CD14-positive monocyte (primary cell): ENCODE results near the gene VAMP5. TPM values are rescaled to one million over a fixed set of nuclear protein-coding genes. Genes with fewer than 3 reads are reported as not detected.

ENCODE experiments used
- DNase-seq, 3 donors: peaks; one replicate each; pipeline ENCODE4 v3.0.0-alpha.2; 2011 to 2022
- H2AFZ ChIP-seq: 2 replicates; pipeline ENCODE4 v1.6.0; 2012; ENCODE audit warnings: mild to moderate bottlenecking, low read depth, low read length, inconsistent platforms; ENCODE audit not compliant: insufficient read depth, poor library complexity, severe bottlenecking
- H3K27ac ChIP-seq, 2 donors: 1 replicate in 1 of 2; 2 replicates in 1 of 2; pipeline ENCODE4 v1.5.1; 2012 to 2013; ENCODE audit warnings: low read length in 2 of 2, control low read depth in 1 of 2, inconsistent platforms in 1 of 2, low read depth in 1 of 2, mild to moderate bottlenecking in 1 of 2
- H3K27me3 ChIP-seq, 2 donors: one replicate each; pipeline versions ENCODE4 v1.6.0 to v1.6.1; 2011 to 2013; ENCODE audit warnings: low read length in 2 of 2; ENCODE audit not compliant: control insufficient read depth in 2 of 2, insufficient read depth in 2 of 2
- H3K36me3 ChIP-seq, 2 donors: replicated peaks in 1 of 2; 1 replicate in 1 of 2; 2 replicates in 1 of 2; pipeline versions ENCODE4 v1.5.1 to v1.6.1; 2012 to 2013; ENCODE audit warnings: low read length in 2 of 2, control low read depth in 1 of 2, inconsistent platforms in 1 of 2, mild to moderate bottlenecking in 1 of 2; ENCODE audit not compliant: insufficient read depth in 2 of 2, control insufficient read depth in 1 of 2
- H3K4me1 ChIP-seq, 2 donors: 1 replicate in 1 of 2; 2 replicates in 1 of 2; pipeline versions ENCODE4 v1.5.1 to v1.6.1; 2012 to 2013; ENCODE audit warnings: low read length in 2 of 2, control low read depth in 1 of 2, inconsistent platforms in 1 of 2, mild to moderate bottlenecking in 1 of 2, moderate library complexity in 1 of 2; ENCODE audit not compliant: insufficient read depth in 2 of 2, control insufficient read depth in 1 of 2
- H3K4me2 ChIP-seq: replicated peaks from 2 replicates; pipeline ENCODE3; 2012; ENCODE audit warnings: low read length, moderate library complexity, mild to moderate bottlenecking; ENCODE audit not compliant: poor library complexity, severe bottlenecking; ENCODE audit errors: extremely low read depth
- H3K4me3 ChIP-seq, 3 experiments: fragments of 200-600 bp in 1 of 3; sonication (generic) in 1 of 3; replicated peaks in 1 of 3; 1 replicate in 2 of 3; 2 replicates in 1 of 3; pipeline ENCODE4 v1.5.1; 2011 to 2013; ENCODE audit warnings: low read length in 3 of 3, mild to moderate bottlenecking in 3 of 3, control low read depth in 2 of 3, low read depth in 2 of 3, inconsistent platforms in 1 of 3, moderate library complexity in 1 of 3
- H3K79me2 ChIP-seq: 2 replicates; pipeline ENCODE4 v1.6.0; 2012; ENCODE audit warnings: mild to moderate bottlenecking, control low read depth, inconsistent platforms, low read length, moderate library complexity; ENCODE audit not compliant: insufficient read depth
- H3K9ac ChIP-seq: 2 replicates; pipeline ENCODE4 v1.6.0; 2017; ENCODE audit warnings: low read length, mild to moderate bottlenecking; ENCODE audit not compliant: insufficient read depth, poor library complexity, severe bottlenecking
- H3K9me3 ChIP-seq, 2 donors: replicated peaks in 1 of 2; 1 replicate in 1 of 2; 2 replicates in 1 of 2; pipeline versions ENCODE4 v1.5.1 to v1.6.1; 2012 to 2013; ENCODE audit warnings: low read length in 2 of 2, control low read depth in 1 of 2; ENCODE audit not compliant: control insufficient read depth in 1 of 2, insufficient read depth in 1 of 2
- H4K20me1 ChIP-seq: 2 replicates; pipeline ENCODE4 v1.6.0; 2012; ENCODE audit warnings: mild to moderate bottlenecking, low read length, control low read depth, moderate library complexity; ENCODE audit not compliant: insufficient read depth
- H3K27ac Mint-ChIP-seq, 7 donors: one replicate each; pipeline ENCODE4 v1.8.0; 2020; ENCODE audit warnings: mild to moderate bottlenecking in 7 of 7, mixed read lengths in 7 of 7, moderate library complexity in 6 of 7, inconsistent platforms in 2 of 7
- H3K27me3 Mint-ChIP-seq, 3 donors: one replicate each; pipeline ENCODE4 v1.8.0; 2021 to 2022; ENCODE audit warnings: low read depth in 3 of 3, mild to moderate bottlenecking in 3 of 3, mixed read lengths in 3 of 3, moderate library complexity in 3 of 3, inconsistent platforms in 1 of 3
- H3K36me3 Mint-ChIP-seq, 2 donors: one replicate each; pipeline ENCODE4 v1.8.0; 2020; ENCODE audit warnings: mixed read lengths in 2 of 2, inconsistent platforms in 1 of 2, mild to moderate bottlenecking in 1 of 2
- H3K4me1 Mint-ChIP-seq: one replicate; pipeline ENCODE4 v1.8.0; 2020; ENCODE audit warnings: mild to moderate bottlenecking, mixed read lengths
- H3K4me3 Mint-ChIP-seq, 2 donors: one replicate each; pipeline ENCODE4 v1.8.0; 2020; ENCODE audit warnings: mild to moderate bottlenecking in 2 of 2, mixed read lengths in 2 of 2, moderate library complexity in 1 of 2
- H3K9me3 Mint-ChIP-seq, 7 donors: one replicate each; pipeline ENCODE4 v1.8.0; 2020 to 2022; ENCODE audit warnings: mixed read lengths in 7 of 7, mild to moderate bottlenecking in 6 of 7, moderate library complexity in 6 of 7, inconsistent platforms in 2 of 7
- WGBS: methylation state at CpG from one replicate; pipeline ENCODE4 v1.1.5; 2013; ENCODE audit warnings: missing lambda C conversion rate; ENCODE audit not compliant: insufficient coverage; 5-methylcytosine and 5-hydroxymethylcytosine counted together
- intact Hi-C, 2 donors: fragments of 100-400 bp; cut with micrococcal nuclease; formaldehyde crosslinking; loops; one replicate each; pipeline versions ENCODE4 v1.15.0 to v1.15.1; 2023
- polyA plus RNA-seq, 3 donors: library from polyadenylated mRNA; depleted of rRNA in 1 of 3; unstranded in 2 of 3; stranded (reverse) in 1 of 3; fragments of 300-500 nt in 2 of 3; fragments of >200 nt in 1 of 3; fragmentation: Illumina TruSeq in 2 of 3; gene quantifications; 1 replicate in 2 of 3; 2 replicates in 1 of 3; pipeline ENCODE4 v1.2.3, GENCODE V29; 2012 to 2021
- TF ChIP-seq, protein P1 (sequence below): fragments of 200-600 bp; IDR thresholded peaks from one replicate; pipeline ENCODE4 v1.8.0; 2022; ENCODE audit warnings: antibody characterized with exemption, mild to moderate bottlenecking

VAMP5 gene
- polyA plus RNA-seq, 3 donors: 154 to 251 (median 171) TPM

- Histone ChIP-seq H3K9ac (no peak overlapping the region), H4K20me1 (peaks cover 11% of the 10 kb centered on the region), H3K9me3 (no peaks in the 10 kb centered on the region), H3K27ac (no peak overlapping the region), H3K4me2 (no peak overlapping the region), H3K27me3 (no peaks in the 10 kb centered on the region), H3K4me3 (no peak overlapping the region), H3K36me3 (peaks cover 86 to 100% of the 10 kb centered on the region in 2 donors), H3K4me1 (no peaks in the 10 kb centered on the region), H2AFZ (no peak overlapping the region), H3K79me2 (peaks cover 21% of the 10 kb centered on the region)
- peaks cover 76 to 97% of the 10 kb centered on the region in 2 donors for H3K36me3 Mint-ChIP-seq
- peaks cover 9% of the 10 kb centered on the region for H3K4me1 Mint-ChIP-seq
- H3K27me3 Mint-ChIP-seq: no peaks in the 10 kb centered on the region
- WGBS: 100% methylated on average over 1 of the region's 3 CpGs
- intact Hi-C loops: loop anchor here in 1 of 2 donors (10.0 kb wide), 1 partner anchor 93 kb away; no protein-coding TSS in a partner anchor
- H3K9me3 Mint-ChIP-seq: no peaks in the 10 kb centered on the region
- TF ChIP-seq, protein P1, sequence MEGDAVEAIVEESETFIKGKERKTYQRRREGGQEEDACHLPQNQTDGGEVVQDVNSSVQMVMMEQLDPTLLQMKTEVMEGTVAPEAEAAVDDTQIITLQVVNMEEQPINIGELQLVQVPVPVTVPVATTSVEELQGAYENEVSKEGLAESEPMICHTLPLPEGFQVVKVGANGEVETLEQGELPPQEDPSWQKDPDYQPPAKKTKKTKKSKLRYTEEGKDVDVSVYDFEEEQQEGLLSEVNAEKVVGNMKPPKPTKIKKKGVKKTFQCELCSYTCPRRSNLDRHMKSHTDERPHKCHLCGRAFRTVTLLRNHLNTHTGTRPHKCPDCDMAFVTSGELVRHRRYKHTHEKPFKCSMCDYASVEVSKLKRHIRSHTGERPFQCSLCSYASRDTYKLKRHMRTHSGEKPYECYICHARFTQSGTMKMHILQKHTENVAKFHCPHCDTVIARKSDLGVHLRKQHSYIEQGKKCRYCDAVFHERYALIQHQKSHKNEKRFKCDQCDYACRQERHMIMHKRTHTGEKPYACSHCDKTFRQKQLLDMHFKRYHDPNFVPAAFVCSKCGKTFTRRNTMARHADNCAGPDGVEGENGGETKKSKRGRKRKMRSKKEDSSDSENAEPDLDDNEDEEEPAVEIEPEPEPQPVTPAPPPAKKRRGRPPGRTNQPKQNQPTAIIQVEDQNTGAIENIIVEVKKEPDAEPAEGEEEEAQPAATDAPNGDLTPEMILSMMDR: no peak
- H3K4me3 Mint-ChIP-seq: no peak overlapping the region
- no peak for DNase-seq
- H3K27ac Mint-ChIP-seq: peak overlapping the region in 2 of 7 donors; percentile 44 to 63
These were observed 47.1 kb downstream of the VAMP5 start for GRCh38 chr2:85631316-85631715.

- no peak for DNase-seq
- Mint-ChIP-seq H3K4me3 (no peak overlapping the region), H3K27ac (peak overlapping the region in 5 of 7 donors; percentile 16 to 91 (median 38)), H3K36me3 (peaks cover 82 to 99% of the 10 kb centered on the region in 2 donors), H3K9me3 (no peaks in the 10 kb centered on the region), H3K27me3 (no peaks in the 10 kb centered on the region), H3K4me1 (peaks cover 7% of the 10 kb centered on the region)
- Histone ChIP-seq H2AFZ (no peak overlapping the region), H4K20me1 (peaks cover 11% of the 10 kb centered on the region), H3K27ac (peak overlapping the region in 1 of 2 donors; percentile 65), H3K9ac (no peak overlapping the region), H3K9me3 (no peaks in the 10 kb centered on the region), H3K79me2 (peaks cover 21% of the 10 kb centered on the region), H3K36me3 (peaks cover 81 to 96% of the 10 kb centered on the region in 2 donors), H3K4me1 (no peaks in the 10 kb centered on the region), H3K27me3 (no peaks in the 10 kb centered on the region), H3K4me2 (no peak overlapping the region), H3K4me3 (no peak overlapping the region)
- TF ChIP-seq, protein P1: no peak
- WGBS: 56% methylated on average over 4 of the region's 8 CpGs
- intact Hi-C loops: loop anchor here in 1 of 2 donors (5.0 to 10.0 kb wide), 2 partner anchors 90 to 177 kb away; no protein-coding TSS in a partner anchor
These were observed 50.8 kb downstream of the VAMP5 start for GRCh38 chr2:85635011-85635410.
